ENCODE results near the gene NDUFAF8. TPM values are rescaled to one million over a fixed set of nuclear protein-coding genes. Genes with fewer than 3 reads are reported as not detected.
A peak's percentile ranks its signal among the peaks of the same experiment; 100 is the strongest.

NDUFAF8 gene
- total and polyA plus RNA-seq, 10 of the 15 experiments (the other 5 are each of a cell fraction or from before 2014, with no cell fraction given), result 22.0 to 307 (median 106) TPM

DNA sequence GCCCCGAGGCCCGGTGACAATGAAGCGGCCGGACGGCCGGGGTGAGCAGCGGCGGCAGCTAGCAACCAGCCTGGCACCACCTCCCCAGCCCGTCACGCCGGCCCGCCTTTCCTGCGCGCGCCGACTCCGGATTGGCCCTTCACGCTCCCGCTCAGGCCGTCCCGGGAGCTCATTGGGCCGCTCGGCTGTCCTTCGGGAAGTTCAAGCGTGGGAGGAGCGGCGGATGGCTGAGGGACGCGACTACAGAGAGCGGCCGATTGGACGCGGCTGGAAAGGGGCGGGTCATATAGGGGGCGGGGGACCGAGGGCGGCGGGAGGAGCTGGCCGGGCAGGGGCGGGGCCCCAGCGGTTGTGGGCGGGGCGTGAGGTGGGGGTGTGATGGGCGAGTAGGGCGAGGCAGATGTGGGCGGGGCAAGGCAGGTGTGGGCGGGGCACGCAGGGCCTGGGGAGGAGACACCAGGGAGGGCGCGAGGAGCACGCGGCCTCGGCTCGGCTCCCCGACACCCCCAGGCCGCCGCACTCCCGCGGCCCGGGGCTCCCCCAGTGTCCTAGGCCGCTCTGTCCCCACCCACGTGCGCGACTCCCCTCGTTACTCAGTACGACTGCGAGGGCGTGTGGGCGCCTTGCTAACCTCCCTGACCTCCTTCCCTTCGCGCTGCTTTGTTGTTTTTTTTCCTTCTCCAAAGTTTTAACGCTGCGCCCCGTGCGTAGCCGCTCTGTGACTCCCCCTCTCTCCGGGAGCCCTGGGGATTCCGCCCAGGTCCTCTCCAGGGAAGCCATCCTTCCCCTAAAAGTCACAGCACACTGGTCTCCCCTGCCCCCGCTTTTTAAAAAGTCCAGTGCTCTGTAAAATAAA lies 16.0 kb upstream of the NDUFAF8 start, which contains the start of gene CEP131 (continued):
- TF ChIP-seq, protein P1, sequence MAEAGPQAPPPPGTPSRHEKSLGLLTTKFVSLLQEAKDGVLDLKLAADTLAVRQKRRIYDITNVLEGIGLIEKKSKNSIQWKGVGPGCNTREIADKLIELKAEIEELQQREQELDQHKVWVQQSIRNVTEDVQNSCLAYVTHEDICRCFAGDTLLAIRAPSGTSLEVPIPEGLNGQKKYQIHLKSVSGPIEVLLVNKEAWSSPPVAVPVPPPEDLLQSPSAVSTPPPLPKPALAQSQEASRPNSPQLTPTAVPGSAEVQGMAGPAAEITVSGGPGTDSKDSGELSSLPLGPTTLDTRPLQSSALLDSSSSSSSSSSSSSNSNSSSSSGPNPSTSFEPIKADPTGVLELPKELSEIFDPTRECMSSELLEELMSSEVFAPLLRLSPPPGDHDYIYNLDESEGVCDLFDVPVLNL (IDR thresholded peaks at IDR 0.05; ENCODE audit: low read depth, low read length), result peak; percentile 81
- TF ChIP-seq SIX5 (IDR thresholded peaks at IDR 0.05; ENCODE audit: low read depth, low read length, severe bottlenecking) (no peak), PML (IDR thresholded peaks at IDR 0.05; ENCODE audit: low read length) (no peak), CREB1 (IDR thresholded peaks at IDR 0.05; ENCODE audit: low read depth) (peak; percentile 92), POLR2A (IDR thresholded peaks at IDR 0.05; ENCODE audit: low read depth, low read length) (peak; percentile 46; the same call in 1 of the 2 replicates), ZNF622 (IDR thresholded peaks at IDR 0.05) (no peak), KAT2A (conservative IDR thresholded peaks at IDR 0.05; ENCODE audit: control insufficient read depth, low read depth, low read length) (no peak), CHD2 (IDR thresholded peaks at IDR 0.05; ENCODE audit: borderline replicate concordance, low read depth, low read length) (peak; percentile 96), BMI1 (IDR thresholded peaks at IDR 0.05; ENCODE audit: borderline replicate concordance) (no peak), TARDBP (IDR thresholded peaks at IDR 0.05; ENCODE audit: borderline replicate concordance) (no peak), IKZF2 (IDR thresholded peaks at IDR 0.05) (0 out of 4 replicates have a peak, but pooled peaks of 1 of the 2 experiments have one; percentile 23), IKZF1 (conservative IDR thresholded peaks at IDR 0.05) (peak; percentile 40), KLF5 (IDR thresholded peaks at IDR 0.05; ENCODE audit: partially characterized antibody) (peak; percentile 56)
- TF ChIP-seq, protein P2, sequence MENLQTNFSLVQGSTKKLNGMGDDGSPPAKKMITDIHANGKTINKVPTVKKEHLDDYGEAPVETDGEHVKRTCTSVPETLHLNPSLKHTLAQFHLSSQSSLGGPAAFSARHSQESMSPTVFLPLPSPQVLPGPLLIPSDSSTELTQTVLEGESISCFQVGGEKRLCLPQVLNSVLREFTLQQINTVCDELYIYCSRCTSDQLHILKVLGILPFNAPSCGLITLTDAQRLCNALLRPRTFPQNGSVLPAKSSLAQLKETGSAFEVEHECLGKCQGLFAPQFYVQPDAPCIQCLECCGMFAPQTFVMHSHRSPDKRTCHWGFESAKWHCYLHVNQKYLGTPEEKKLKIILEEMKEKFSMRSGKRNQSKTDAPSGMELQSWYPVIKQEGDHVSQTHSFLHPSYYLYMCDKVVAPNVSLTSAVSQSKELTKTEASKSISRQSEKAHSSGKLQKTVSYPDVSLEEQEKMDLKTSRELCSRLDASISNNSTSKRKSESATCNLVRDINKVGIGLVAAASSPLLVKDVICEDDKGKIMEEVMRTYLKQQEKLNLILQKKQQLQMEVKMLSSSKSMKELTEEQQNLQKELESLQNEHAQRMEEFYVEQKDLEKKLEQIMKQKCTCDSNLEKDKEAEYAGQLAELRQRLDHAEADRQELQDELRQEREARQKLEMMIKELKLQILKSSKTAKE (IDR thresholded peaks at IDR 0.05; ENCODE audit: low read depth, poor library complexity, severe bottlenecking), result no peak
- TF ChIP-seq, protein P3, sequence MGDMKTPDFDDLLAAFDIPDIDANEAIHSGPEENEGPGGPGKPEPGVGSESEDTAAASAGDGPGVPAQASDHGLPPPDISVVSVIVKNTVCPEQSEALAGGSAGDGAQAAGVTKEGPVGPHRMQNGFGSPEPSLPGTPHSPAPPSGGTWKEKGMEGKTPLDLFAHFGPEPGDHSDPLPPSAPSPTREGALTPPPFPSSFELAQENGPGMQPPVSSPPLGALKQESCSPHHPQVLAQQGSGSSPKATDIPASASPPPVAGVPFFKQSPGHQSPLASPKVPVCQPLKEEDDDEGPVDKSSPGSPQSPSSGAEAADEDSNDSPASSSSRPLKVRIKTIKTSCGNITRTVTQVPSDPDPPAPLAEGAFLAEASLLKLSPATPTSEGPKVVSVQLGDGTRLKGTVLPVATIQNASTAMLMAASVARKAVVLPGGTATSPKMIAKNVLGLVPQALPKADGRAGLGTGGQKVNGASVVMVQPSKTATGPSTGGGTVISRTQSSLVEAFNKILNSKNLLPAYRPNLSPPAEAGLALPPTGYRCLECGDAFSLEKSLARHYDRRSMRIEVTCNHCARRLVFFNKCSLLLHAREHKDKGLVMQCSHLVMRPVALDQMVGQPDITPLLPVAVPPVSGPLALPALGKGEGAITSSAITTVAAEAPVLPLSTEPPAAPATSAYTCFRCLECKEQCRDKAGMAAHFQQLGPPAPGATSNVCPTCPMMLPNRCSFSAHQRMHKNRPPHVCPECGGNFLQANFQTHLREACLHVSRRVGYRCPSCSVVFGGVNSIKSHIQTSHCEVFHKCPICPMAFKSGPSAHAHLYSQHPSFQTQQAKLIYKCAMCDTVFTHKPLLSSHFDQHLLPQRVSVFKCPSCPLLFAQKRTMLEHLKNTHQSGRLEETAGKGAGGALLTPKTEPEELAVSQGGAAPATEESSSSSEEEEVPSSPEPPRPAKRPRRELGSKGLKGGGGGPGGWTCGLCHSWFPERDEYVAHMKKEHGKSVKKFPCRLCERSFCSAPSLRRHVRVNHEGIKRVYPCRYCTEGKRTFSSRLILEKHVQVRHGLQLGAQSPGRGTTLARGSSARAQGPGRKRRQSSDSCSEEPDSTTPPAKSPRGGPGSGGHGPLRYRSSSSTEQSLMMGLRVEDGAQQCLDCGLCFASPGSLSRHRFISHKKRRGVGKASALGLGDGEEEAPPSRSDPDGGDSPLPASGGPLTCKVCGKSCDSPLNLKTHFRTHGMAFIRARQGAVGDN (IDR thresholded peaks at IDR 0.05), result peak; percentile 92
- TF ChIP-seq, protein P4, sequence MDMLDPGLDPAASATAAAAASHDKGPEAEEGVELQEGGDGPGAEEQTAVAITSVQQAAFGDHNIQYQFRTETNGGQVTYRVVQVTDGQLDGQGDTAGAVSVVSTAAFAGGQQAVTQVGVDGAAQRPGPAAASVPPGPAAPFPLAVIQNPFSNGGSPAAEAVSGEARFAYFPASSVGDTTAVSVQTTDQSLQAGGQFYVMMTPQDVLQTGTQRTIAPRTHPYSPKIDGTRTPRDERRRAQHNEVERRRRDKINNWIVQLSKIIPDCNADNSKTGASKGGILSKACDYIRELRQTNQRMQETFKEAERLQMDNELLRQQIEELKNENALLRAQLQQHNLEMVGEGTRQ (IDR thresholded peaks at IDR 0.05; ENCODE audit: borderline replicate concordance, low read depth, low read length), result no peak
- TF ChIP-seq, protein P5, sequence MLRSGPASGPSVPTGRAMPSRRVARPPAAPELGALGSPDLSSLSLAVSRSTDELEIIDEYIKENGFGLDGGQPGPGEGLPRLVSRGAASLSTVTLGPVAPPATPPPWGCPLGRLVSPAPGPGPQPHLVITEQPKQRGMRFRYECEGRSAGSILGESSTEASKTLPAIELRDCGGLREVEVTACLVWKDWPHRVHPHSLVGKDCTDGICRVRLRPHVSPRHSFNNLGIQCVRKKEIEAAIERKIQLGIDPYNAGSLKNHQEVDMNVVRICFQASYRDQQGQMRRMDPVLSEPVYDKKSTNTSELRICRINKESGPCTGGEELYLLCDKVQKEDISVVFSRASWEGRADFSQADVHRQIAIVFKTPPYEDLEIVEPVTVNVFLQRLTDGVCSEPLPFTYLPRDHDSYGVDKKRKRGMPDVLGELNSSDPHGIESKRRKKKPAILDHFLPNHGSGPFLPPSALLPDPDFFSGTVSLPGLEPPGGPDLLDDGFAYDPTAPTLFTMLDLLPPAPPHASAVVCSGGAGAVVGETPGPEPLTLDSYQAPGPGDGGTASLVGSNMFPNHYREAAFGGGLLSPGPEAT (IDR thresholded peaks at IDR 0.05; ENCODE audit: low read depth), result 0 out of 2 replicates have a peak, but pooled peaks have one; percentile 25
- TF ChIP-seq, protein P6, sequence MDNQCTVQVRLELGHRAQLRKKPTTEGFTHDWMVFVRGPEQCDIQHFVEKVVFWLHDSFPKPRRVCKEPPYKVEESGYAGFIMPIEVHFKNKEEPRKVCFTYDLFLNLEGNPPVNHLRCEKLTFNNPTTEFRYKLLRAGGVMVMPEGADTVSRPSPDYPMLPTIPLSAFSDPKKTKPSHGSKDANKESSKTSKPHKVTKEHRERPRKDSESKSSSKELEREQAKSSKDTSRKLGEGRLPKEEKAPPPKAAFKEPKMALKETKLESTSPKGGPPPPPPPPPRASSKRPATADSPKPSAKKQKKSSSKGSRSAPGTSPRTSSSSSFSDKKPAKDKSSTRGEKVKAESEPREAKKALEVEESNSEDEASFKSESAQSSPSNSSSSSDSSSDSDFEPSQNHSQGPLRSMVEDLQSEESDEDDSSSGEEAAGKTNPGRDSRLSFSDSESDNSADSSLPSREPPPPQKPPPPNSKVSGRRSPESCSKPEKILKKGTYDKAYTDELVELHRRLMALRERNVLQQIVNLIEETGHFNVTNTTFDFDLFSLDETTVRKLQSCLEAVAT (IDR thresholded peaks at IDR 0.05), result 0 out of 2 replicates have a peak, but pooled peaks have one; percentile 16

All from GM12878 (cell line).